Right cardiac atrium (tissue), 5 donors: ENCODE data around the gene RXRB. TPM values are rescaled to one million over a fixed set of nuclear protein-coding genes. Genes with fewer than 3 reads are reported as not detected.

ENCODE experiments used
- ATAC-seq, 2 donors: fragments of 200-7000 bp; cut with Tn5 transposase; one replicate each; pipeline versions ENCODE4 v1.8.0 to v1.9.1; 2020; ENCODE audit warnings: moderate library complexity in 2 of 2, mild to moderate bottlenecking in 1 of 2
- DNase-seq, 3 donors: peaks; one replicate each; pipeline ENCODE4 v3.0.0-alpha.2; 2020
- H3K27ac ChIP-seq: one replicate; pipeline ENCODE4 v1.5.1; 2013; ENCODE audit warnings: mild to moderate bottlenecking, low read length, control low read depth, moderate library complexity
- H3K27me3 ChIP-seq: one replicate; pipeline ENCODE4 v1.6.1; 2013; ENCODE audit not compliant: control insufficient read depth, insufficient read depth
- H3K4me1 ChIP-seq: one replicate; pipeline ENCODE4 v1.6.1; 2013; ENCODE audit warnings: low read length; ENCODE audit not compliant: control insufficient read depth, insufficient read depth
- H3K4me3 ChIP-seq: one replicate; pipeline ENCODE4 v1.5.1; 2013; ENCODE audit warnings: low read length, control low read depth
- H3K9me3 ChIP-seq: one replicate; pipeline ENCODE4 v1.6.1; 2013; ENCODE audit warnings: low read length; ENCODE audit not compliant: control insufficient read depth
- WGBS: extraction: QIAGEN DNeasy Blood & Tissue Kit; methylation state at CpG from one replicate; pipeline ENCODE4 v1.1.7; 2013; 5-methylcytosine and 5-hydroxymethylcytosine counted together
- intact Hi-C, 4 donors: fragments of 100-400 bp; cut with DNase I; formaldehyde crosslinking; loops; one replicate each; pipeline versions ENCODE4 v1.11.0 to v1.14.0; 2022 to 2023
- long read RNA-seq, 4 donors: library from polyadenylated mRNA; unstranded; transcript quantifications; one replicate each; pipeline ENCODE4 v2.0.0, GENCODE V29; 2020 to 2021
- polyA plus RNA-seq: library from polyadenylated mRNA; stranded (reverse); fragments of 200-250 nt; gene quantifications from one replicate; pipeline ENCODE4 v1.2.3, GENCODE V29; 2013
- total RNA-seq, 4 donors: library from RNA; stranded (reverse); fragmentation: NEBNext Ultra II Directional; extraction: Animal tissue kit (Norgen Biotek cat#: 25700); gene quantifications; one replicate each; pipeline ENCODE4 v1.2.1, GENCODE V29; 2021
- donor health status: healthy with polysubstance abuse.
- donor health status: DM: no; HTN: yes; CAD: no.
- donor health status: DM: no; HTN: no; CAD: no.
- donor health status: DM: no; HTN: yes; CAD: no; lungs with severe emphysema.
- donor health status: DM: yes; HTN: yes; CAD: no.

The RXRB gene
- total RNA-seq, result 10 to 100 TPM; 32.8 to 44.8 (median 35.0) TPM
- polyA plus RNA-seq, result 31.7 TPM
- long read RNA-seq, donor 1, transcript RXRB-201 (10 exons, 2,908 nt), result major isoform, 27 of 74 reads
- long read RNA-seq, donor 1, transcript RXRB-202 (10 exons, 2,846 nt), result minor isoform, 11 of 74 reads
- long read RNA-seq, donor 1, partial matches to known transcripts, result 15 of 74 reads
- long read RNA-seq, donor 1, other reads (novel, unspliced or antisense), result 17 of 74 reads
- long read RNA-seq, donor 2, transcript RXRB-202 (10 exons, 2,846 nt), result minor isoform, 8 of 36 reads
- long read RNA-seq, donor 2, transcript RXRB-201 (10 exons, 2,908 nt), result major isoform, 10 of 36 reads
- long read RNA-seq, donor 2, partial matches to known transcripts, result 6 of 36 reads
- long read RNA-seq, donor 2, other reads (novel, unspliced or antisense), result 12 of 36 reads
- long read RNA-seq, donor 3, transcript RXRB-202 (10 exons, 2,846 nt), result major isoform, 8 of 44 reads
- long read RNA-seq, donor 3, partial matches to known transcripts, result 19 of 44 reads
- long read RNA-seq, donor 3, other reads (novel, unspliced or antisense), result 13 of 44 reads
- long read RNA-seq, donor 4, transcript RXRB-201 (10 exons, 2,908 nt), result major isoform, 6 of 19 reads
- long read RNA-seq, donor 4, partial matches to known transcripts, result 5 of 19 reads
- long read RNA-seq, donor 4, other reads (novel, unspliced or antisense), result 5 of 19 reads

DNA sequence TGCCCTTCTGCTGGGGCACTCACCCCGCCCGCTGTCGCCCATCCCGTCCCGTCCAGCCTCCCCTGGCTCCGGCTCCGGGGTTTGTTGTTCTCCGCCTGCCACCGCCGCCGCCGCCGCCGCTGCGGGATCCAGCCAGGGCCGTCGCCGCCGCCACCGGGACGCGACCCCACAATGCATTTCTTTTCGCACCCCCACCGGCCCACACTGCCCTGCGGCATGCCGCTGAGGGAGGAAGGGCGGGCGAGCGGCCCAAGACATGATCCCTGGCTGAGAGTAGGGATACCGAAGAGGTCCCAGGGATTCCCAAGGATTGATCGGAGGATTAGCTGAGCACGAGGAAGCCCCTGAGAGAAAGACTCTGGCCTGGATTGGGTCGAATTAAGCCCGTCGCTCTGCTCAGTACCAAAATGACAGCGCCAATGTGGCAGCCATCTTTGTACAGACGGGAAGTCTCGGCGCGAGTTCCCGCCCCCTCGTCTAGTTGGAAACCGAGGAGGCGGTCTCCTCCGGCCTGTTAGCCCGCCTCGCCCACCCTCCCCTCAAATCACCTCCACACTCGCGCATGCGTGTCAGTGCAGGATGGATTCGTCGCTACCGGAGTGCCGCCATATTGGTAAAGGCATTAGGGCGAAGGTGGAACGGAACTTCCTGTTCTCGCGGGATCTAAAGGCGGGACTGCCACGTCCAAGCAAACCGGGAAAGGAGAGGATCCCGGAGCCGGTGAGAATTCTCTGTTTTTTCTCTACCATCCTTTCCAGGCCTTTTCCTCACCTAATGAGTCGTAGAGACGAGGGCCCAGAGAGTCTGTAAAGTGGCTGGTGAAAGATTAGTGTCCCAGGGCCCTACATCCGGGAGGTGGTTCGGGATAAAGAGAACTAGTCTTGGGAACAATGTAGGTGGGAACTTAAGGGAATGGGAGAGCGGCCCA is at the start of gene RXRB, which contains the start of gene SLC39A7:
TSS of gene RXRB (minus strand) at position 447 of the 928 bp plus-strand sequence. CDS start at position 258, 189 bp downstream.
TSS of gene SLC39A7 (plus strand) at position 649 of the 928 bp plus-strand sequence. CDS start 379 bp downstream, outside the sequence.
- intact Hi-C loops, result no loop called here
- H3K4me3 ChIP-seq, result peak within 1 kb of the TSS; percentile 85
- peak within 1 kb of the TSS; percentile 95 for H3K27ac ChIP-seq
- ATAC-seq, result peak; percentile 90 to 91
- H3K9me3 ChIP-seq, result no peaks in the 10 kb centered on the region
- peak; percentile 100 for DNase-seq
- WGBS, result under 1% methylated on average over 68 of the region's 68 CpGs
- no peaks in the 10 kb centered on the region for H3K27me3 ChIP-seq
- H3K4me1 ChIP-seq, result peaks cover 15% of the 10 kb centered on the region

DNA sequence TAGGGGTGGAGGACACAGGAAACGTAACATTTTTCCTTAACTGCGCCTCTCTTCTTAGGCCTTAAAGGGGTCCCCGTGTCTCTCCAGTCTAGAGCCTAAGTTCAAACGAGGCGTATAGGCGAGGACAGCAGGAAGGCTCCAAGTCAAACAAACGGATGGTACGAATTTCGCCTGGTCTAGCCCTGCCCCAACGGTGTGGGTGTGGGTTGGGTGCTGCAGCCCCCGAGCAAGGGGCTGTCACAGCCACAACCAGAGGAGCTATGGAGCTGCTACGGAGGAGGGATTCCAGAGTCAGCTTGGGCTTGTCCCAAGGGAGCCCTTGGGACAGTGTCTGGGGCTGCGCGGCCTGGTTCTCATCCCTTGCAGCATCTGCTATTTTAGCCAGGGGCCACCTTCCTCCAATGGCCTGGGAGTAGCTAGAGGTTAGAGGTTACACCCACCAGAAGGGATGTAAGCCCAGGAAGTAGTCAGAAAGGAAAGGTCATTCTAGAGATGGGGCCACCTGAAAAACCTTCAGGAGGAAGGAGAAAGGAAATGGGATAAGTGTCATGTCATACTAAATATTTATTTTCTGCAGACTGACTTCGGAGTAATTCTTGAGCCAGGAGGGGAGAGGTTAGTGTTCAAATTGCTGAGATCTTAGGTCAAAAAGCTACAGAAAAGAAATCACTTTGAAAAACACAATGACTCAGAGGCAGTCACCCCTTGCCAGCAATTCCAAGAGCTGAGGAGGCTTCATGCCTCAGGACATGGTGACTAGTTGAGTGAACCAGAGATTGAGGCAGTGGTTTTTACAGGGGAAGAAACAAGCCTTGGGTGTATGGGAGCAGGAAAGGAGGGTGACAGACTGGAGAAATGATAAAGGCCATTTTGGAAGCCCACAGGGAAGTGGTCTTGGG is 49.5 kb upstream of the RXRB start:
- WGBS, result 13% methylated on average over 15 of the region's 15 CpGs
- no peaks in the 10 kb centered on the region for H3K9me3 ChIP-seq
- H3K4me1 ChIP-seq, result peaks cover 4% of the 10 kb centered on the region
- peak in 1 of 2 donors; percentile 4 for ATAC-seq
- peak overlapping the region; percentile 91 for H3K27ac ChIP-seq
- peak; percentile 35 to 63 (median 57) for DNase-seq
- H3K4me3 ChIP-seq, result peak overlapping the region; percentile 34
- intact Hi-C loops, result loop anchor here (5.0 to 10.0 kb wide), 5 partner anchors 75 to 233 kb away; no protein-coding TSS in a partner anchor
- no peaks in the 10 kb centered on the region for H3K27me3 ChIP-seq

DNA sequence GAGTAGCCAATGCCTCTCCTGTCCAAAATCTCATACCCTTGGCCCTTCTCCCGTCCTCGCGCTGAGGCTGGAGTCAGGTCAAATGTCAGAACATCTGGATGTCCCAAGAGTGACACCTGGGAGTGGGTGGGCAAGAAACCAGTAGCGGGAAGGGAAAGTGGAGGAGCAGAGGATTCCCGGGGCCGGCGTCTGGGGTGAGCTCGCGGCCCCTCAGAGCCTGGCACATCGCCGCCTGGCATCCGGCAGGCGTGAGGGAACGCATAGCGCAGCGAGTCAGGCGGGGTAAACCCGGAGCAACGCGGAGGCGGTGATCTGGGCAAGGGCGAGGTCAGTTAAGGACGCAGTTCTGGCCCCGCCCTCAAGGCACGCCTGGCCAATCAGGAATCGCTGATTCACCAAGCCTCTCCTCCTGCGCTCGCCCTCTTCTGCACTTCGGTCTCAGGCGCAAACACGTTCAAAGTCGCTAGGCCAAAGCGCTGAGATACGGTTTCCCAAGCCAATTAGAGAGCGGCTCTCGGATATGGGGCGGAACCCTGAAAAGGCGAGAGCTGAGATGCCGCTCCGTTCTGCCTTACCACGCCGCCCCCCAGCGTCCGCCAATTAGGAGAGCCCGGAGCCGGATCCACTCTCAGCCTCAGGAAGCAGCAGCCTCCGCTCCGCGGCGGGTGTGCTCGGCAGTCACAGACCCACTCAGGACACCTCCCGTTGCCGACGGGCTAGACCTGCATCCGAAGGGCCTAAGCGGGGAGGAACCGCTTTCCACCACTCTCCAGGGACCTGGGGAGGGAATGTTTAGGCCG is 48.7 kb upstream of the RXRB start:
- Histone ChIP-seq H3K4me3 (peak overlapping the region; percentile 47), H3K4me1 (peaks cover 4% of the 10 kb centered on the region), H3K27me3 (no peaks in the 10 kb centered on the region), H3K9me3 (no peaks in the 10 kb centered on the region), H3K27ac (peak overlapping the region; percentile 94)
- intact Hi-C loops, result loop anchor here (1.0 to 10.0 kb wide), 6 partner anchors 74 to 232 kb away; no protein-coding TSS in a partner anchor
- DNase-seq, result peak; percentile 98 to 99 (median 99)
- peak; percentile 97 for ATAC-seq
- under 1% methylated on average over 58 of the region's 58 CpGs for WGBS

DNA sequence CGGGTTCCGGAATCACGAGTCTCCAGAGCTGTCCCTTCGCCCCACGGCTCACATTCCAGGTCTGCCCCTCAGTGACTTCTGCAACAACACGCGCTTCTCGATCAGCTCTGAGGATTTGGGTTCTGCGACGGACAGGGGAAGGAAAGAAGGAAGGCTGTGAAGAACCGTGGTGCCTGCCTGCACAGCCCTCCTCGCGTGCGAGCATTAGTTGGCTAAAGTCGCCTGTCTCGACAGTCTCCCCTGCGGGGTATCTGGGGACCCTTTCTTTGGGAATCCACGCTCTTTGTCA is 48.1 kb upstream of the RXRB start:
- DNase-seq (no peak), ATAC-seq (peak; percentile 4 to 13)
- peak overlapping the region; percentile 94 for H3K27ac ChIP-seq
- H3K4me1 ChIP-seq, result peaks cover 4% of the 10 kb centered on the region
- under 1% methylated on average over 18 of the region's 18 CpGs for WGBS
- peak overlapping the region; percentile 47 for H3K4me3 ChIP-seq
- intact Hi-C loops, result loop anchor here (1.0 to 10.0 kb wide), 6 partner anchors 74 to 231 kb away; no protein-coding TSS in a partner anchor
- H3K9me3 ChIP-seq, result no peaks in the 10 kb centered on the region
- H3K27me3 ChIP-seq, result no peaks in the 10 kb centered on the region

DNA sequence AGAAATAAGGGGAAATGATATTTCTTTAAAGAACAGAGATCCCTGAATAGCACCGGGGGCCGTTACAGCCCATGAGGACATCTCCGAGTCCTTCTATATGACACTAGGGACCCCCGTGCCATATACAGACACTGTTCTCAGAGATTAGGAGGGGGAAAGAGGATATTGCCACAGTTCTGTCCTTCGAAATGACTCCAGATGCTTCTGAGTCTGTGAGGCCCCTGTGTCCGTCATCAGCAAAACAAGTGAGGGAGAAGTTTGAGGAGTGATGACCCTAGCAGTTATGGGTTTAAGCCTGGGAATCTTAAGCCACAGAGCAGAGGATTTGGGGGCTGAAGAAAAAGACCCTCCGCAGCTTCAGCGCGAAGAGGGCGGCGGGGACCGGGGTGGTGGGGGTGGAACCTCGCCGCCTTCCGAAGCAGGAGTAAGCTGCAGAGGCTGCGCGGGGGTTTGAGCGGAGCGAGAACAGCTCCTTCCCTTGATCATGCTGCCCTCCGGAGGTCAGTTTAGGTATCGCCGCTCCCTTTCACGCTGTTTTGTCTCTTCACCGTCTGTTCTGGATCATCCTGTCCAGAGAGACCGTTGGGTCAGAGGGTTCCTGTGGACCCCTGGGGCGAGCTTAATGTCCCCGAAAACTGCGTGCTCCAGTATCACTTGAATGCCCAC is 47.6 kb upstream of the RXRB start:
- Histone ChIP-seq H3K27me3 (no peaks in the 10 kb centered on the region), H3K4me3 (peak overlapping the region; percentile 47), H3K4me1 (peaks cover 4% of the 10 kb centered on the region), H3K9me3 (no peaks in the 10 kb centered on the region), H3K27ac (peak overlapping the region; percentile 94)
- DNase-seq, result peak; percentile 85 to 96 (median 94)
- peak; percentile 61 to 76 for ATAC-seq
- 2% methylated on average over 28 of the region's 28 CpGs for WGBS
- intact Hi-C loops, result loop anchor here (1.0 to 10.0 kb wide), 6 partner anchors 73 to 231 kb away; no protein-coding TSS in a partner anchor

DNA sequence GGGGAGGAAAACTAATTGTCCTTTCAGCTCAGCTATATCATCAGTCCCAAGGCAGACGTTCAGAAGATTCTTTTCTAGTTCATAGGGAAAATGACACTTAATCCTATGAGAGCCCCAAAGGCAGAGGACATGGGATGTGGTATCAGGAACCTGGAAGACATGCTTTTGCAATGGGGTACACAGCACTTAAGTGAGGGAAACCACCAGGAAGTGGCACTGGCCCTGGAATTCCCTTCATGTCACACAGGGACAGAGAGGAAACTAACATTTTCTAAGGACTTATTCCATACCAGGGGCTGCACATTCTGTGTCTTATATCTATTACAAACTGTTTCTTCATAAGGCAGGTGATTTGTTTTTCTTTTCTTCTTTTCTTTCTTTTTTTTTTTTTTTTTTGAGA is 43.0 kb upstream of the RXRB start:
- Histone ChIP-seq H3K27me3 (no peaks in the 10 kb centered on the region), H3K4me1 (no peaks in the 10 kb centered on the region), H3K4me3 (no peak overlapping the region), H3K9me3 (no peaks in the 10 kb centered on the region), H3K27ac (no peak overlapping the region)
- intact Hi-C loops, result loop anchor here in 3 of 4 donors (5.0 to 10.0 kb wide), 3 partner anchors 69 to 119 kb away; no protein-coding TSS in a partner anchor
- DNase-seq, result no peak
- ATAC-seq, result no peak
- 30% methylated on average over 1 of the region's 1 CpG for WGBS

DNA sequence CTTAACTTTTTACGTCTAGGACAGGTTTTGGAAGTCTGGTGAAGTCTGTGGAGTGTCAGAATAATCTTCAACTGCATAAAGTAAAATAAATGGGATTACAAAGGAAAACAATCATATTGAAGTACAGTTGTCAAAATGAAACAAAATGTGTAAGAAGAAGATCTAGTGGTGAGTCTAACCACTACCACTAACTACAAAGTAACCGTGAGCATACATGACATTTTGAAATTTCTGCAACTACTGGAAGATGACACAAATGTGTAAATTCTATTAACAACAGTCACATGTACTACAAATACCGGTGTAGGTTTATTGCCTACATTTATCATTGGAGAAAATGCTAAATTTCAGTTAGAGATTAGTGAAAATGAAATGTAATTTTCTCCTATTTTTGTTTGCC is 41.5 kb upstream of the RXRB start:
- intact Hi-C loops, result loop anchor here in 3 of 4 donors (5.0 to 10.0 kb wide), 3 partner anchors 67 to 117 kb away; no protein-coding TSS in a partner anchor
- Histone ChIP-seq H3K4me3 (no peak overlapping the region), H3K27me3 (no peaks in the 10 kb centered on the region), H3K4me1 (no peaks in the 10 kb centered on the region), H3K27ac (no peak overlapping the region), H3K9me3 (no peaks in the 10 kb centered on the region)
- ATAC-seq (no peak), DNase-seq (no peak)
- 59% methylated on average over 3 of the region's 3 CpGs for WGBS

DNA sequence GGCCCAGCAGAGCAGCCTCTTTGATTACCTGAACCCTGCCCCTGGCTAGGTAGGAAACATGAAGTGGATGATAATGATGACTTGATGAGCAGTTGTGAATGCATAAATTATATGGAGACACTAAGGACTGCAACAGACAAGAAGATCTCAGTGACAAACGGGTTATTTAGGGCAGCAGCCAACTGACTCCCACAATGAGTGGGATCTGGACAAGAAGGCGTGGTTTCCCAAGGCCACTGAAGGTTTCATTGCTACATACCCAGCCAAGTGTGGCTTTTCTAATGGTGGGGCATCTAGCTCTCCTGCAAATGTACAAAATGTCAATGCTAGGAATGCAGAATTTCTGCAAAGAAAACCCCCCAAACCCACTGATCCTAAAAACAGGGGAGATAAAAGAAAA is 37.3 kb upstream of the RXRB start:
- ATAC-seq, result no peak
- H3K27me3 ChIP-seq, result no peaks in the 10 kb centered on the region

DNA sequence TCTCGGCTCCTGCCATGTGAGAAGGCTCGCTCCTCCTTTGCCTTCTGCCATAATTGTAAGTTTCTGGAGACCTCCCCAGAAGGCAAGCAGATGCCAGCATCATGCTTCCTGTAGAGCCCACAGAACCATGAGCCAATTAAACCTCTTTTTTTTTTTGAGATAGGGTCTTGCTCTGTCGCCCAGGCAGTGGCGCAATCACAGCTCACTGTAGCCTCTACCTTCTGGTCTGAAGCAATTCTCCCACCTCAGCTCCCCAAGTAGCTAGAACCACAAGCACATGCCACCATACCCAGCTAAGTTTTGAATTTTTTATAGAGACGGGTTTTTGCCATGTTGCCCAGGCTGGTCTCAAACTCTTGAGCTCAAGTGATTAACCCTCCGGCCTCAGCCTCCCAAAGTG is 36.4 kb upstream of the RXRB start:
- WGBS, result 87% methylated on average over 6 of the region's 6 CpGs
- H3K4me3 ChIP-seq, result no peak overlapping the region
- no peaks in the 10 kb centered on the region for H3K9me3 ChIP-seq
- no peak for ATAC-seq
- peaks cover 1% of the 10 kb centered on the region for H3K4me1 ChIP-seq
- intact Hi-C loops, result no loop called here
- H3K27ac ChIP-seq, result no peak overlapping the region
- no peak for DNase-seq
- H3K27me3 ChIP-seq, result no peaks in the 10 kb centered on the region

More for the DNA sequence above, 37.3 kb upstream of the RXRB start:
- intact Hi-C loops, result no loop called here
- no peak for DNase-seq
- WGBS, result 58% methylated on average over 2 of the region's 2 CpGs
- no peak overlapping the region for H3K27ac ChIP-seq
- H3K4me3 ChIP-seq, result no peak overlapping the region
- no peaks in the 10 kb centered on the region for H3K9me3 ChIP-seq
- peaks cover 1% of the 10 kb centered on the region for H3K4me1 ChIP-seq
